GM10266 (cell line): ENCODE results near the gene PRR11.
"Not testable (repeated sequence)": the region's sequence is repeated elsewhere in the genome, so short reads cannot be mapped to it uniquely, and the experiment has no call there.

Experiments
- DNase-seq: peaks from one replicate; pipeline ENCODE4 v3.0.0; 2012; ENCODE audit errors: extremely low spot score
- TF ChIP-seq, protein P1 (sequence below): IDR thresholded peaks from 2 replicates; pipeline ENCODE4 v1.5.1; 2012; ENCODE audit warnings: mild to moderate bottlenecking, low read depth; ENCODE audit not compliant: control insufficient read depth, insufficient read depth; ENCODE audit errors: missing control alignments

PRR11 gene

GRCh38 chr17:59219992-59220327 lies 64.4 kb downstream of the PRR11 start:
- TF ChIP-seq, protein P1, sequence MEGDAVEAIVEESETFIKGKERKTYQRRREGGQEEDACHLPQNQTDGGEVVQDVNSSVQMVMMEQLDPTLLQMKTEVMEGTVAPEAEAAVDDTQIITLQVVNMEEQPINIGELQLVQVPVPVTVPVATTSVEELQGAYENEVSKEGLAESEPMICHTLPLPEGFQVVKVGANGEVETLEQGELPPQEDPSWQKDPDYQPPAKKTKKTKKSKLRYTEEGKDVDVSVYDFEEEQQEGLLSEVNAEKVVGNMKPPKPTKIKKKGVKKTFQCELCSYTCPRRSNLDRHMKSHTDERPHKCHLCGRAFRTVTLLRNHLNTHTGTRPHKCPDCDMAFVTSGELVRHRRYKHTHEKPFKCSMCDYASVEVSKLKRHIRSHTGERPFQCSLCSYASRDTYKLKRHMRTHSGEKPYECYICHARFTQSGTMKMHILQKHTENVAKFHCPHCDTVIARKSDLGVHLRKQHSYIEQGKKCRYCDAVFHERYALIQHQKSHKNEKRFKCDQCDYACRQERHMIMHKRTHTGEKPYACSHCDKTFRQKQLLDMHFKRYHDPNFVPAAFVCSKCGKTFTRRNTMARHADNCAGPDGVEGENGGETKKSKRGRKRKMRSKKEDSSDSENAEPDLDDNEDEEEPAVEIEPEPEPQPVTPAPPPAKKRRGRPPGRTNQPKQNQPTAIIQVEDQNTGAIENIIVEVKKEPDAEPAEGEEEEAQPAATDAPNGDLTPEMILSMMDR, result no peak
- no peak for DNase-seq

DNA sequence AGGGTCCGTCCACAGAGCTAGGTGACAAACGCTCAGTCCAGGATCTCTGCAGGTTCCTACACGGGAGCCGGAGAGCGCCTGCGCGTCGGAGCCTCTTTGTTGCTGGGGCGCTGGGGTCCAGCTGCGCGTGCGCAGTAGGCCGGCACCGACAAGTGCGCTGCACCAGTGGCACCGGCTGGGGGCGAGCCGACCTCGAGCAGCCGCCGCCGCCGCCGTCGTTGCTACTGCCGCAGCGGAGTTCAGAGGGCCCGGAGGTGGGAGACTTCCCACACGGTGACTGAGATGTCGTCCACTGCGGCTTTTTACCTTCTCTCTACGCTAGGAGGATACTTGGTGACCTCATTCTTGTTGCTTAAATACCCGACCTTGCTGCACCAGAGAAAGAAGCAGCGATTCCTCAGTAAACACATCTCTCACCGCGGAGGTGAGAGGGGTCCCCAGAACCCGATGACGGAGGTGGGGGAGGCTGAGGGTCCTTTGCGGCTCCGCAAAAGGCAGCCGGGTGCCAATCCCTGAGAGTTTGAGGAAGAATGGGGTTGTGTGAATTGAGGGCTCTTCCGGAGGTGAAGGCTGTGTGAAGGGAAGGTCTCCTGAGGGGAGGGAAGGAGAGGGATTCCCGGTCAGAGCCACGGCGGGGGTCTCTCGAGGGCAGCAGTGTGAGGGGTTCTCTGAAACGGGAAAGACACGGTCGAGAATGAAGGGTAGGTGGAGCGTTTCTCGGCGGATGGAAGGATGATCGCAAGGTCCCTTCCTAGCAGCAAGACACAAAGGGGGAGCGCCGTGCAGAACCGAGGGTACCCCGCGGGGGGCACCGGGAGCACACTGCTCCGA lies 65.0 kb downstream of the PRR11 start, which contains the start of gene GDPD1:
Gene GDPD1, plus strand, starts transcription at position 184 of the 831 bp plus-strand sequence. Its CDS starts 99 bp downstream, at position 283.
- TF ChIP-seq, protein P1, result peak; percentile 86
- peak; percentile 94 for DNase-seq

GRCh38 chr17:59221159-59221847 lies 65.8 kb downstream of the PRR11 start:
- DNase-seq, result no peak
- TF ChIP-seq, protein P1, result no peak

DNA sequence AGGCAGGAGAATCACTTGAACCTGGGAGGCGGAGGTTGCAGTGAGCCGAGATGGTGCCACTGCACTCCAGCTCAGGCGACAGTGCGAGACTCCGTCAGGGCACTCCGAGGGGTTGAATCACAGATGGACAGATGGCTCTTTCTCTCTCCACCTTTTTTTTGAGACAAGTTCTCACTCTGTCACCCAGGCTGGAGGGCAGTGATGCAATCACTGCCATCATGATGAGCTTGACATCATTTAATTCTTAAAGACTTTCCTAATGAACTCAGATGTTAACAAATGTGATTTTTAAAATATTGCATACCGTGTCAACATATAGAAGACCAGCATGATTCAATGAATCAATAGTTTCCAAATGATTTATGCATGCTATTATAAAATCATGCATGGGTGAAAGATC lies 68.3 kb downstream of the PRR11 start:
- TF ChIP-seq, protein P1, result no peak
- DNase-seq, result no peak

DNA sequence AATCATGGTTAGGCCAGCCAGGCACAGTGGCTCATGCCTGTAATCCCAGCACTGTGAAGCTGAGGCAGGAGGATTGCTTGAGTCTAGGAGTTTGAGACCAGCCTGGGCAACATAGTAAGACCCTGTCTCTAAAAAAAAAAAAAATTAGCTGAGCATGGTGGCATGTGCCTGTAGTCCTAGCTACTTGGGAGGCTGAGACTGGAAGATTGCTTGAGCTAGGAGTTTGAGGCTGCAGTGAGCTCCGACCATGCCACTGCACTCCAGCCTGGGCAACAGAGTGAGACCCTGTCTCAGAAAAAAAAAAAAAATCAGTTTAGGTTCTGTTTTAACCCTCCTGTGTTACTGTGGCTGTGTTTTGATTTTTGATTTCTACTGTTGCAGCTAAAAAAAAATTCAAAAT lies 73.0 kb downstream of the PRR11 start:
- not testable (repeated sequence) for DNase-seq

DNA sequence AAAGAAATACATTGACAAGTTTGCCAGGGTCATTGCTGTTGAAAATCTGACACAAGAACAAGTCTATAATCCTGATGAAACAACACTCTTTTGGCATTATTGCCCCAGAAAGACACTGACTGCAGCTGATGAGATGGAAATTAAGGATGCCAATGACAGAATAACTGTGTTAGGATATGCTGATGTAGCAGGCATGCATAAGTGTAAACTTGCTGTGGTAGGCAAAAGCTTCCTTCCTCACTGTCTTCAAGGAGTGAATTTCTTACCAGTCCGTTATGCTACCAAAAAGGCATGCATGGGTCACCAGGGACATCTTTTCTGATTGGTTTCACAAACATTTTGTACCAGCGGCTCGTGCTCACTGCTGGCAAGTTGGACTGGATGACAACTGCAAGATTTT lies 75.2 kb downstream of the PRR11 start:
- no peak for DNase-seq
- TF ChIP-seq, protein P1, result no peak

- DNase-seq, result no peak
- TF ChIP-seq, protein P1, result no peak
These were observed 79.1 kb downstream of the PRR11 start for GRCh38 chr17:59234631-59235030.
